HEK293 (cell line): ENCODE measurements around the gene USHBP1.

ENCODE experiments used
- CTCF ChIA-PET: fragments of 350-600 bp; formaldehyde crosslinking; extraction: SDS; loops from one replicate; lab custom pipeline; 2021; ENCODE audit warnings: antibody characterized with exemption; lab: Yijun Ruan, JAX
- POLR2A ChIA-PET: fragments of 300-600 bp; formaldehyde crosslinking; extraction: SDS; loops from one replicate; lab custom pipeline; 2020; ENCODE audit warnings: antibody characterized with exemption, inconsistent platforms; lab: Yijun Ruan, JAX
- H3K27ac ChIP-seq: fragments of 200-500 bp; sonication (Bioruptor generic); 2 replicates; pipeline ENCODE4 v1.5.1; 2014; ENCODE audit warnings: low read depth, low read length, control low read depth, inconsistent platforms; ENCODE audit errors: extremely low read depth
- H3K36me3 ChIP-seq, 2 experiments: fragments of 200-500 bp in 1 of 2; sonication (Bioruptor generic) in 1 of 2; 1 replicate in 1 of 2; 2 replicates in 1 of 2; pipeline ENCODE4 v1.5.1; 2014 to 2017; ENCODE audit warnings: inconsistent platforms in 2 of 2, low read length in 2 of 2; ENCODE audit not compliant: control insufficient read depth in 2 of 2, insufficient read depth in 1 of 2
- H3K4me1 ChIP-seq: fragments of 200-500 bp; sonication (Bioruptor generic); 2 replicates; pipeline ENCODE4 v1.5.1; 2014; ENCODE audit warnings: mild to moderate bottlenecking, low read length, inconsistent platforms; ENCODE audit not compliant: control insufficient read depth, insufficient read depth
- H3K4me3 ChIP-seq: 2 replicates; pipeline ENCODE4 v1.5.1; 2011; ENCODE audit warnings: low read depth, mild to moderate bottlenecking, control low read depth, low read length, moderate library complexity
- H3K9me3 ChIP-seq: fragments of 200-500 bp; sonication (Bioruptor generic); 2 replicates; pipeline ENCODE4 v1.5.1; 2014; ENCODE audit warnings: low read depth, low read length, inconsistent platforms; ENCODE audit not compliant: control insufficient read depth, insufficient read depth
- AEBP2 ChIP-seq: fragments of 450-650 bp; formaldehyde crosslinking; IDR thresholded peaks from 2 replicates; pipeline ENCODE4 v1.5.1; 2016; ENCODE audit warnings: missing biosample characterization, missing genetic modification characterization, borderline replicate concordance
- ATF2 ChIP-seq: fragments of 450-650 bp; formaldehyde crosslinking; IDR thresholded peaks from 2 replicates; pipeline ENCODE4 v1.5.1; 2016; ENCODE audit warnings: missing biosample characterization, missing genetic modification characterization, low read depth
- BCL11A ChIP-seq: fragments of 450-650 bp; formaldehyde crosslinking; IDR thresholded peaks from 2 replicates; pipeline ENCODE4 v1.5.1; 2016; ENCODE audit warnings: low read depth, missing biosample characterization, missing genetic modification characterization
- INSM2 ChIP-seq: fragments of 450-650 bp; formaldehyde crosslinking; IDR thresholded peaks from 2 replicates; pipeline ENCODE4 v1.5.1; 2016; ENCODE audit warnings: missing biosample characterization, missing genetic modification characterization
- TRIM28 ChIP-seq: IDR thresholded peaks from 2 replicates; pipeline ENCODE4 v1.6.1; 2011; ENCODE audit warnings: low read length, control low read depth, borderline replicate concordance
- ZFHX2 ChIP-seq: fragments of 450-650 bp; formaldehyde crosslinking; conservative IDR thresholded peaks from 2 replicates; pipeline ENCODE4 v1.5.1; 2016; ENCODE audit warnings: missing biosample characterization, missing genetic modification characterization
- ZNF140 ChIP-seq: fragments of 450-650 bp; formaldehyde crosslinking; IDR thresholded peaks from 2 replicates; pipeline ENCODE4 v1.5.1; 2016; ENCODE audit warnings: missing biosample characterization, missing genetic modification characterization
- ZNF280C ChIP-seq: fragments of 450-650 bp; formaldehyde crosslinking; IDR thresholded peaks from 2 replicates; pipeline ENCODE4 v1.5.1; 2016; ENCODE audit warnings: missing biosample characterization, missing genetic modification characterization
- ZNF423 ChIP-seq: fragments of 450-650 bp; formaldehyde crosslinking; IDR thresholded peaks from 2 replicates; pipeline ENCODE4 v1.5.1; 2016; ENCODE audit warnings: missing biosample characterization, missing genetic modification characterization
- ZNF623 ChIP-seq: fragments of 450-650 bp; formaldehyde crosslinking; IDR thresholded peaks from 2 replicates; pipeline ENCODE4 v1.5.1; 2016; ENCODE audit warnings: missing biosample characterization, missing genetic modification characterization
- ZNF654 ChIP-seq: fragments of 450-650 bp; formaldehyde crosslinking; IDR thresholded peaks from 2 replicates; pipeline ENCODE4 v1.5.1; 2016; ENCODE audit warnings: low read depth, missing biosample characterization, missing genetic modification characterization
- ZNF76 ChIP-seq: fragments of 450-650 bp; formaldehyde crosslinking; IDR thresholded peaks from 2 replicates; pipeline ENCODE4; 2016; ENCODE audit warnings: low read depth, missing biosample characterization, missing genetic modification characterization, borderline replicate concordance
- ZNF830 ChIP-seq: fragments of 450-650 bp; IDR thresholded peaks from 2 replicates; pipeline ENCODE4 v1.5.0; 2018; ENCODE audit warnings: missing biosample characterization, missing genetic modification characterization, low read depth, mild to moderate bottlenecking, moderate library complexity
- ZNF837 ChIP-seq: fragments of 450-650 bp; formaldehyde crosslinking; IDR thresholded peaks from 2 replicates; pipeline ENCODE4 v1.5.1; 2016; ENCODE audit warnings: missing biosample characterization, missing genetic modification characterization
- ZSCAN30 ChIP-seq: fragments of 450-650 bp; IDR thresholded peaks from 2 replicates; pipeline ENCODE4 v1.5.1; 2018; ENCODE audit warnings: missing biosample characterization, mild to moderate bottlenecking, missing genetic modification characterization, moderate library complexity
- ZSCAN5A ChIP-seq: fragments of 450-650 bp; formaldehyde crosslinking; IDR thresholded peaks from 2 replicates; pipeline ENCODE4 v1.5.1; 2016; ENCODE audit warnings: missing biosample characterization, missing genetic modification characterization

USHBP1 gene

GRCh38 chr19:17260842-17261325 lies 3.7 kb downstream of the USHBP1 start (continued):
- TF ChIP-seq ZNF280C (tag by site-specific recombination) = no peak

- Histone ChIP-seq H3K4me3 (no peak overlapping the region), H3K27ac (no peak overlapping the region), H3K4me1 (no peaks in the 10 kb centered on the region), H3K9me3 (no peaks in the 10 kb centered on the region), H3K36me3 (no peaks in the 10 kb centered on the region)
- CTCF ChIA-PET = interaction anchor here (0.6 to 3.1 kb wide), 18 partner anchors 7 to 1904 kb away, joined by 3 to 26 read pairs (median 3); partner anchors contain the start of genes OCEL1 and USE1
- POLR2A ChIA-PET = interaction anchor here (0.6 to 1.0 kb wide), 2 partner anchors 25 to 44 kb away, joined by 3 read pairs; partner anchors contain the start of gene USE1
- no peak for TF ChIP-seq ZNF830 (tag by site-specific recombination)
- TF ChIP-seq ZNF76 (tag by site-specific recombination) = no peak
These were observed 4.6 kb downstream of the USHBP1 start for GRCh38 chr19:17259934-17260333.

- Histone ChIP-seq H3K9me3 (no peaks in the 10 kb centered on the region), H3K4me3 (no peak overlapping the region), H3K36me3 (no peaks in the 10 kb centered on the region), H3K4me1 (no peaks in the 10 kb centered on the region), H3K27ac (no peak overlapping the region)
- TF ChIP-seq ZSCAN30 (tag by site-specific recombination) (no peak), TRIM28 (peak; percentile 78; the same call in 1 of the 2 replicates), ZNF140 (tag by site-specific recombination) (no peak)
- POLR2A ChIA-PET = interaction anchor here (1.0 kb wide), 1 partner anchor 44 kb away, joined by 3 read pairs; the partner anchor contains the start of gene USE1
- CTCF ChIA-PET = interaction anchor here (0.6 to 3.1 kb wide), 8 partner anchors 8 to 161 kb away, joined by 3 to 26 read pairs (median 8); partner anchors contain the start of genes BABAM1, OCEL1 and USE1
These were observed 5.3 kb downstream of the USHBP1 start for GRCh38 chr19:17259118-17259780.

GRCh38 chr19:17256130-17256529 lies 8.4 kb downstream of the USHBP1 start:
- Histone ChIP-seq H3K4me1 (no peaks in the 10 kb centered on the region), H3K27ac (no peak overlapping the region), H3K36me3 (no peaks in the 10 kb centered on the region), H3K4me3 (no peak overlapping the region), H3K9me3 (no peaks in the 10 kb centered on the region)
- ChIA-PET CTCF (interaction anchor here (0.6 to 0.8 kb wide), 3 partner anchors 9 to 479 kb away, joined by 3 to 5 read pairs (median 3); no protein-coding TSS in a partner anchor), POLR2A (interaction anchor here (1.9 kb wide), 1 partner anchor 11 kb away, joined by 5 read pairs; the partner anchor contains the start of gene BABAM1)
- TF ChIP-seq ZFHX2 (tag by site-specific recombination) (no peak), ZNF837 (no peak), AEBP2 (no peak), ATF2 (tag by site-specific recombination) (no peak), ZNF623 (tag by site-specific recombination) (peak; percentile 32; the same call in 1 of the 2 replicates), INSM2 (tag by site-specific recombination) (no peak), ZNF654 (tag by site-specific recombination) (no peak), ZNF423 (tag by site-specific recombination) (no peak), BCL11A (no peak), ZSCAN5A (tag by site-specific recombination) (no peak)
